Measurements from ENCODE around the gene CNTN5. TPM values are rescaled to one million over a fixed set of nuclear protein-coding genes. Genes with fewer than 3 reads are reported as not detected.

CNTN5 gene
- polyA plus RNA-seq, 1 of the 3 experiments (the other 2 are of a cell fraction): not detected

DNA sequence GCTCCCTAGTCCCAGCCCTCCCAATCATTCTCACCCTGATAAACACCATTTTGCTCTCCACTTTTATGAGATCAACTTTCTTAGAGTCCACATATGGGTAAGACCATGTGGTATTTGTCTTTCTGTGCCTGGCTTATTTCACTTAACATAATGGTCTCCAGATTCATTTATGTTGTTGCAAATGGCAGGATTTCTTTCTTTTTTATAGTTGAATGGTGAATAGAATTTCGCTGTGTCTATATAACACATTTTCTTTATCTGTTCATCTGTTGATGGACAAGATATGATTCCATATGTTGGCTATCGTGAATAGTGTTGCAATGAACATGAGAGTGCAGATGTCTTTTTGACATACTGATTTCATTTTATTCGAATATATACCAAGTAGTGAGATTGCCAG lies 1298.9 kb downstream of the CNTN5 start:
- 2% methylated on average over 3 of the region's 3 CpGs for WGBS (ENCODE audit: low lambda C conversion rate)
- no peak for DNase-seq
- Histone ChIP-seq H3K4me2 (no peak overlapping the region), H3K4me3 (ENCODE audit: low read depth in 2 of 2, low read length in 1 of 2) (no peak overlapping the region), H3F3A (replicated peaks; ENCODE audit: insufficient read depth) (no peaks in the 10 kb centered on the region), H3K79me2 (ENCODE audit: insufficient read depth) (no peaks in the 10 kb centered on the region), H3K9ac (no peak overlapping the region), H3K4me1 (ENCODE audit: control insufficient read depth in 1 of 2, insufficient read depth in 2 of 2, low read depth in 1 of 2, low read length in 1 of 2) (no peaks in the 10 kb centered on the region), H3K9me3 (no peaks in the 10 kb centered on the region), H3K9me2 (no peaks in the 10 kb centered on the region), H3K27me3 (ENCODE audit: insufficient read depth) (no peaks in the 10 kb centered on the region), H3K36me3 (replicated peaks in 1 of 2; ENCODE audit: control insufficient read depth in 1 of 2, insufficient read depth in 2 of 2, low read length in 1 of 2) (no peaks in the 10 kb centered on the region), H2AFZ (ENCODE audit: low read depth) (no peak overlapping the region), H3K27ac (ENCODE audit: low read depth in 2 of 2, low read length in 1 of 2) (no peak overlapping the region), H4K20me1 (ENCODE audit: insufficient read depth) (no peaks in the 10 kb centered on the region)
- ChIA-PET POLR2A (no interaction called here), CTCF (no interaction called here)
- TF ChIP-seq EZH2phosphoT487 (IDR thresholded peaks at IDR 0.05; ENCODE audit: borderline replicate concordance, low read depth) (no peak), RAD21 (IDR thresholded peaks at IDR 0.05; ENCODE audit: low read length) (no peak), FOXJ3 (CRISPR knock-in tag; IDR thresholded peaks at IDR 0.05) (no peak), TAF1 (IDR thresholded peaks at IDR 0.05; ENCODE audit: borderline replicate concordance, low read depth, low read length) (no peak), POLR2AphosphoS5 (IDR thresholded peaks at IDR 0.05; ENCODE audit: low read depth, low read length) (no peak), REST (IDR thresholded peaks at IDR 0.05; ENCODE audit: low read depth, low read length) (no peak), FOSL2 (IDR thresholded peaks at IDR 0.05; ENCODE audit: borderline replicate concordance, low read depth) (no peak)
- TF ChIP-seq, protein P1, sequence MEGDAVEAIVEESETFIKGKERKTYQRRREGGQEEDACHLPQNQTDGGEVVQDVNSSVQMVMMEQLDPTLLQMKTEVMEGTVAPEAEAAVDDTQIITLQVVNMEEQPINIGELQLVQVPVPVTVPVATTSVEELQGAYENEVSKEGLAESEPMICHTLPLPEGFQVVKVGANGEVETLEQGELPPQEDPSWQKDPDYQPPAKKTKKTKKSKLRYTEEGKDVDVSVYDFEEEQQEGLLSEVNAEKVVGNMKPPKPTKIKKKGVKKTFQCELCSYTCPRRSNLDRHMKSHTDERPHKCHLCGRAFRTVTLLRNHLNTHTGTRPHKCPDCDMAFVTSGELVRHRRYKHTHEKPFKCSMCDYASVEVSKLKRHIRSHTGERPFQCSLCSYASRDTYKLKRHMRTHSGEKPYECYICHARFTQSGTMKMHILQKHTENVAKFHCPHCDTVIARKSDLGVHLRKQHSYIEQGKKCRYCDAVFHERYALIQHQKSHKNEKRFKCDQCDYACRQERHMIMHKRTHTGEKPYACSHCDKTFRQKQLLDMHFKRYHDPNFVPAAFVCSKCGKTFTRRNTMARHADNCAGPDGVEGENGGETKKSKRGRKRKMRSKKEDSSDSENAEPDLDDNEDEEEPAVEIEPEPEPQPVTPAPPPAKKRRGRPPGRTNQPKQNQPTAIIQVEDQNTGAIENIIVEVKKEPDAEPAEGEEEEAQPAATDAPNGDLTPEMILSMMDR (IDR thresholded peaks at IDR 0.05): no peak
- TF ChIP-seq, protein P2, sequence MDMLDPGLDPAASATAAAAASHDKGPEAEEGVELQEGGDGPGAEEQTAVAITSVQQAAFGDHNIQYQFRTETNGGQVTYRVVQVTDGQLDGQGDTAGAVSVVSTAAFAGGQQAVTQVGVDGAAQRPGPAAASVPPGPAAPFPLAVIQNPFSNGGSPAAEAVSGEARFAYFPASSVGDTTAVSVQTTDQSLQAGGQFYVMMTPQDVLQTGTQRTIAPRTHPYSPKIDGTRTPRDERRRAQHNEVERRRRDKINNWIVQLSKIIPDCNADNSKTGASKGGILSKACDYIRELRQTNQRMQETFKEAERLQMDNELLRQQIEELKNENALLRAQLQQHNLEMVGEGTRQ (IDR thresholded peaks at IDR 0.05; ENCODE audit: borderline replicate concordance, low read depth, low read length): no peak

All from SK-N-SH (cell line).